GM21526 (cell line): ENCODE measurements around the gene VWA3A.
"Not testable (repeated sequence)": the region's sequence is repeated elsewhere in the genome, so short reads cannot be mapped to it uniquely, and the experiment has no call there.

Source experiments
- ATAC-seq: cut with Tn5 transposase; IDR thresholded peaks from one replicate; pipeline ENCODE4 v1.9.1; 2021; ENCODE audit warnings: moderate library complexity; ENCODE audit not compliant: unreplicated experiment, low FRiP score

Gene VWA3A

GRCh38 chr16:22088642-22089041 lies 3.7 kb upstream of the VWA3A start:
- ATAC-seq = no peak

DNA sequence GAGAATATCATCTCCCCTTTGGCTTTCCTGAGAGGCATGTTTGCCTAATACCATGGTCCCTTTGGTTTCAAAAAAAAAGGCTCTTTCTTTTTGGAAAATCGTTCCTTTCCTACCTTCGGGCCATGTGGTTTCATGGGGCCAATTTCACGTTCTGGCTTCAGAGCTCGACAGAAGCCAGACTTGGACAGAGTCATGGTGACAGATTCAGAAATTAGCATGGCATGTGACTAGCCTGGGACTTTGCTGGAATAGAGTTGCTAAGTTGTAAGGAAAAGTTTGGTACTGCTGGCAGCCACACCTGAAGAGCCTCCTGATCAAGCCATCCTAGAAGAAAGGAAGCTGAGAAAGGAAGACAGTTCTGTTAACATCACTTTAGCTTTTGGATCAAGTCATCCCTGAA lies 2.4 kb upstream of the VWA3A start:
- no peak for ATAC-seq

- ATAC-seq = no peak
Measured at GRCh38 chr16:22091721-22092120, 620 bp upstream of the VWA3A start.

DNA sequence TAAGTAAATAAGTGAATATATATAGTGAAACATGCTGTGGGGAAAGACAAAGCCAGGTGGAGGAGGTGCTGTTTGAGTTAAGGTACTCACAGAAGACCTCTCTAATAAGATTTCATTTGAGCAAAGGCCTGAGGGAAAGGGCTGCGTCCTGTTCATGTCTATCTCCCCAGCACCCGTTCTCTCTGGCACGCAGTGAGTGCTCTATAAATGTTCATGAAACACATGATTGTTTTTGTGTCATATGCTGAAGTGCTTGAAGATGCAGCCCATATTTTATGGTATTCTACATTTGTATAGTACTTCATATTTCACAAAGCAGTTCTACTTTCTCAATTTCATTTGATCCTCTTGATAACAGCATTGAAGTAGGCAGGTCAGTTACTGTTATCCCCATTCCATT lies 990 bp downstream of the VWA3A start:
- ATAC-seq = no peak

- ATAC-seq = no peak
Measured at GRCh38 chr16:22093996-22094395, 1.7 kb downstream of the VWA3A start.

GRCh38 chr16:22098405-22099255 lies 6.3 kb downstream of the VWA3A start:
- ATAC-seq = no peak

- ATAC-seq = no peak
Measured at GRCh38 chr16:22099256-22099975, 7.1 kb downstream of the VWA3A start.

- no peak for ATAC-seq
Measured at GRCh38 chr16:22103441-22103840, 11.1 kb downstream of the VWA3A start.

- ATAC-seq = no peak
Measured at GRCh38 chr16:22109258-22109898, 17.0 kb downstream of the VWA3A start.

- not testable (repeated sequence) for ATAC-seq
Measured at GRCh38 chr16:22111629-22112028, 19.3 kb downstream of the VWA3A start.

GRCh38 chr16:22116095-22116700 lies 23.9 kb downstream of the VWA3A start:
- no peak for ATAC-seq

DNA sequence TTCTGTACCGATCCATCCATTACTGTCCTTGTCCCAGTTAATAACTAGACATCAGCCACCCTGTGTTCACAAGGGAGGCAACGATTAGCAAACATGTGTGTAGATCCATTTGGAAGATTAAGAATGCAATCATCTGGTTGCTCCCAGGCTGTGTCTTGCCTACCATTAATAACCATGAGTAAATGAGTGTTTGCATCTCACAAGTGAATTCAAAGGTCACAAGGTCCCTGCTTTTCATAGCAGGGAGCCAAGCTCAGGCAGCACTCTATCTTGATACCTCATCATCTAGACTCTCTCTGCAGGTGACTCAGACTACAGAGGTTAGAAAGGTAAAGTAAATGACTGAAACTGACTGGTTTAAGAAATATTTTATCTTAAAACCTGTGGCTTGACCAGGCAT lies 25.3 kb downstream of the VWA3A start:
- ATAC-seq = no peak

- no peak for ATAC-seq
Measured at GRCh38 chr16:22120440-22120839, 28.1 kb downstream of the VWA3A start.

- no peak for ATAC-seq
Measured at GRCh38 chr16:22122239-22122638, 29.9 kb downstream of the VWA3A start.

DNA sequence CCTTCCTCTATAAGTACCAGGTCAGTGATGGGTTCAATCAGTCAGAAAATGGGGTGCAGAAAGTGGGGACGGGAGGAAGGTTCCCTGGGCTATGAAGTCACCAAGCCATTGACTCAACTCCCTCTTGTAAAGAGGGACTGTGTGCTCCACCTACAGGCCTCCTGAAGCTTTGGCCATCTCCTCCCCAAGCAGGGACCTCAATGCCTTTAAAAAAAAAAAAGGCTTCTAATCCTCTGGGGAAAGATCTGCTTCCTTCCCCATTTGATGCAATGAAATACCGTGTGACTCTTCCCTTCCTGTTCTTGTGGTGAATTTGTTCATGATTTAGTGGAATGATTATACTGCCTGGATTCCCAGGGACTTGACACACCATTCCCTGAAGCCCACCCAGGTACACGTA lies 30.8 kb downstream of the VWA3A start:
- ATAC-seq = no peak

GRCh38 chr16:22123759-22124490 lies 31.6 kb downstream of the VWA3A start:
- no peak for ATAC-seq

DNA sequence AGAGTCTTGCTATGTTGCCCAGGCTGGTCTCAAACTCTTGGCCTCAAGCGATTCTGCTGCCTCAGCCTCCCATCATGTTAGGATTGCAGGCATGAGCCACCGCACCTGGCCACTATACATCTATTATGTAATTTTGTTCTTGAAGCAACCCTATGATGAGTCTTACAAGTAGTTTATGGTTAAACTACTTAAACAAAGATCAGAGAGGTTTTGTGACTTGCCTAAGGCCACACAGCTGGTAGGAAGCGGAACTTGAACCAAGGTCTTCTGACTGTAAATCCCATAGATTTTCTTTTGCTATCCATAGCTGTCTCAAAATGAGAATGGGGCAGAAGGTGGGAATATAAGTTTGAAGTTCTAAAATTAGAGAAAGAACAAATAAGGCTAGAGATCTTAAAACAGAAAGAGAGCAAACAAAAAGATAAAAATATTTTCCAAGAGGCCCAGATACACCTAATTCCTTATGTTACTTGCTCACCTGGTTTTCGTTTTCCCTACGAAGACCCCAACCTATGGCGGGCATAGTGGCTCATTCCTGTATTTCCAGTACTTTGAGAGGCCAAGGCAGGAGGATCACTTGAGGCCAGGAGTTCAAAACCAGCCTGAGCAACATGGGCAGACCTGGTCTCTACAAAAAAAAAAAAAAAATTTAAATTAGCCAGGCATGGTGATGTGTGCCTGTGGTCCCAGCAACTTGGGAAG lies 32.4 kb downstream of the VWA3A start:
- ATAC-seq = no peak

DNA sequence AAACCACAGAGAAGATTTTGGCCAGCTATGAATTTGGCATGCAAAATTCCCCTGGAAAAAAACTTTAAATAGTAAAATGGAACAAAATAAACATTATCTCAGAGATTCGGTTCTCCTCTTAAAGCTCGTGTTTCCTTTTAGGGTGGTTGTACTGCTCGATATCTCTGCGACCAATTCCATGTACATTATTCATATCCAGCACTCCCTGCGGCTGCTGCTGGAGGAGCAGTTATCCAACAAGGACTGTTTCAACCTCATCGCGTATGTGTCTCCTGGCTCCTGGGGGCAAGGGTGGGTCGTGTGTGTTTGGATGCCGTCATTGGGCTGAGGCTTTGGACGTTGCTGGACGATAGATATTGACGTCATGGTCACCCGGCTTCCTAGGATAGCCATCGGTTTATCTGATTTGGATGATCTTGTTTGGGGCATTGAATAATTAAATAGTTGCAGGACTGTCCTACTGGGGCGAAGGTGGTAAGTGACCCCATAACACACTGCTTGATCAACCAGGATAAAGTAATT lies 33.8 kb downstream of the VWA3A start:
- ATAC-seq = no peak

GRCh38 chr16:22128537-22128936 lies 36.2 kb downstream of the VWA3A start:
- not testable (repeated sequence) for ATAC-seq

GRCh38 chr16:22130528-22130927 lies 38.2 kb downstream of the VWA3A start:
- no peak for ATAC-seq
